KMS-11 (cell line): ENCODE results near the gene ADM2.

Source experiments
- H2AFZ ChIP-seq: fragments of 200-600 bp; sonication (generic); 2 replicates; pipeline ENCODE4 v1.6.1; 2016; ENCODE audit warnings: antibody characterized with exemption, mixed run types, low read depth
- H3K27ac ChIP-seq: fragments of 200-600 bp; sonication (generic); 2 replicates; pipeline ENCODE4 v1.6.1; 2016; ENCODE audit warnings: mild to moderate bottlenecking, mixed run types
- H3K27me3 ChIP-seq: fragments of 200-600 bp; sonication (generic); 2 replicates; pipeline ENCODE4 v1.6.1; 2017; ENCODE audit warnings: mild to moderate bottlenecking, low read depth, mixed run types, moderate library complexity; ENCODE audit not compliant: insufficient read depth
- H3K36me3 ChIP-seq: fragments of 200-600 bp; sonication (generic); 2 replicates; pipeline ENCODE4 v1.6.1; 2017; ENCODE audit warnings: mild to moderate bottlenecking, mixed run types; ENCODE audit not compliant: insufficient read depth
- H3K4me1 ChIP-seq: fragments of 200-600 bp; sonication (generic); 2 replicates; pipeline ENCODE4 v1.6.1; 2016; ENCODE audit warnings: mild to moderate bottlenecking, low read depth, mixed run types; ENCODE audit not compliant: poor library complexity, severe bottlenecking
- H3K4me2 ChIP-seq: fragments of 200-600 bp; sonication (generic); 2 replicates; pipeline ENCODE4 v1.7.0; 2016; ENCODE audit warnings: mild to moderate bottlenecking, mixed run types
- H3K4me3 ChIP-seq: fragments of 200-600 bp; sonication (generic); IDR thresholded peaks from 2 replicates; pipeline ENCODE4 v1.6.1; 2017; ENCODE audit warnings: low read depth, low read length, mixed read lengths; ENCODE audit not compliant: insufficient read depth
- H3K79me2 ChIP-seq: fragments of 200-600 bp; sonication (generic); 2 replicates; pipeline ENCODE4 v1.6.1; 2016; ENCODE audit warnings: low read depth, mixed run types; ENCODE audit not compliant: insufficient read depth
- H3K9ac ChIP-seq: fragments of 200-600 bp; sonication (generic); 2 replicates; pipeline ENCODE4 v1.6.1; 2016; ENCODE audit warnings: mild to moderate bottlenecking, mixed run types
- H4K20me1 ChIP-seq: fragments of 200-600 bp; sonication (generic); 2 replicates; pipeline ENCODE4 v1.6.1; 2016; ENCODE audit warnings: mild to moderate bottlenecking, mixed run types; ENCODE audit not compliant: insufficient read depth
- CTCF ChIP-seq: fragments of 200-600 bp; sonication (generic); conservative IDR thresholded peaks from 2 replicates; pipeline ENCODE4 v1.6.1; 2017; ENCODE audit warnings: low read depth, mild to moderate bottlenecking, antibody characterized with exemption, low read length, moderate library complexity, mixed read lengths

Gene ADM2

DNA sequence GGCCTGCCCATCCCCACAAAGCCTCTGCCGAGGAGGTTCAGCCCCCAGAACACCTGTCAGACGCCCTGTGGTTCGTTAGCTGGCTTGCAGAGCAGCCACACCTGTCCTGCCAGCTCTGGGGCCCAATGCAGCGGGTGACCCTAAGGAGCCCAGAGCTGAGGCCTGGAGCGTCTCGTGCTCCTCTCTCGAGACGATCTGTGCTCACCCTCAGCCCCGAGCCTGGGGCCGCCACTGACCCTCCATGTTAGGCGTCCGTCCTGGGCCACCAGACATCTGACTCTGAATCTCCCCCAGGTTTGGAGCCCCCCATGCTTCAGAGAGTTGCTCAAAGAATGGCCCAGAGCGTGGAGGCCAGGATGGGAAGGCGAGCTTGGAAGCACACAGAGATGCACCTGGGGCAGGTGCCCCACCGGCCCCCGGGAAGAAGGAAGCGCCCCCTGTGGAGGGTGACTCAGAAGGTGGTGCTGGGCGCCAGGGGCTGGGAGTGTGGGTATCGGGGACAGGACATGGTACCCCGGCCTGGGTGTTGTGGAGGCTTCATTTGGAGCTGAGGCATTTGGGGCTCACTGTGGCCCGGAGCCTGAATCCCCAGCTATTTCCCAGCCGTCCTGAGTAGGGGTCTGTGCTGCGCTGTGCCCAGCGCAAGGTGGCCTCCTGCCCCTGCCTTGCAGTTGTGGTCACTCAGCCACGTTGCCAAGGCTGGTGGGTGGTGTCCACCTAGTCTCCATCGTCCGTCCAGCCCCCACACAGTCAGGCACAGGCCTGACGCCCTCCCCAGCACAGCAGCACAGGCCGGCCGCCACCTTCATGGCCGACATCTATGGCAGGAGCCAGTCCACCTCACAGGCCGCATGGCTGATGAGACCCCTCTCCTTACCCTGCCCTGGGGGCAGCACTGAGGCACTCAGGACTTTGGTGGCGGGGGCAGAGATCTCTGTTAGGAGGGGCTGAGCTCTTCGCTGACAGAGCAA lies 42.8 kb upstream of the ADM2 start:
- H2AFZ ChIP-seq = no peak overlapping the region
- H3K4me3 ChIP-seq = no peak overlapping the region
- TF ChIP-seq CTCF = no peak
- no peaks in the 10 kb centered on the region for H3K79me2 ChIP-seq
- H3K4me1 ChIP-seq = no peaks in the 10 kb centered on the region
- H4K20me1 ChIP-seq = no peaks in the 10 kb centered on the region
- no peaks in the 10 kb centered on the region for H3K36me3 ChIP-seq
- H3K4me2 ChIP-seq = no peak overlapping the region
- H3K27me3 ChIP-seq = no peaks in the 10 kb centered on the region
- no peak overlapping the region for H3K9ac ChIP-seq
- no peak overlapping the region for H3K27ac ChIP-seq

DNA sequence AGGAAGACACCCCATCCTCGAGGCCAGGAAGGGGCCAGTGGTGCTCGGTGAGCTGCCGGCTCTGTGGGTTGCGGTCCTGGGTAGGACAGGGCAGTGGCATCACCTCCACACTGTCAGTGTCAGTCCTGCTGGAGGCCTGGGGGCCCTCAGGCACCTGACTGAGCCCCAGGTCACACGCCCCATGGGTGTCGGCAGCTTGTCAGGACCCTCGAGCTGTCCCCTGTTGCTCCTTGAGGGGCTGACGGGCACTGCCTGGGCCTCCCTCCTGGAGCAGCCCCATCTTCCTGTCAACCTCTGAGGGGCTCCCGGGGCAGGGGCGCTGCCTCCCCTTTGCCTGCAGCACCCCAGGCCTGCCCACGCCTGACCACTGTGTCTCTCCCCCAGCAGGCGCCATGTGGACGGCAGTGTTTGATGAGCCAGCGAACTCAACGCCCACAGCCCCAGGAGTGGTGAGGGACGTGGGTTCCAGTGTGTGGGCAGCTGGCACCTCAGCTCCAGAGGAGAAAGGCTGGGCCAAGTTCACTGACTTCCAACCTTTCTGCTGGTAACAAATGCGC lies 42.0 kb upstream of the ADM2 start:
- no peaks in the 10 kb centered on the region for H3K36me3 ChIP-seq
- H3K4me3 ChIP-seq = no peak overlapping the region

DNA sequence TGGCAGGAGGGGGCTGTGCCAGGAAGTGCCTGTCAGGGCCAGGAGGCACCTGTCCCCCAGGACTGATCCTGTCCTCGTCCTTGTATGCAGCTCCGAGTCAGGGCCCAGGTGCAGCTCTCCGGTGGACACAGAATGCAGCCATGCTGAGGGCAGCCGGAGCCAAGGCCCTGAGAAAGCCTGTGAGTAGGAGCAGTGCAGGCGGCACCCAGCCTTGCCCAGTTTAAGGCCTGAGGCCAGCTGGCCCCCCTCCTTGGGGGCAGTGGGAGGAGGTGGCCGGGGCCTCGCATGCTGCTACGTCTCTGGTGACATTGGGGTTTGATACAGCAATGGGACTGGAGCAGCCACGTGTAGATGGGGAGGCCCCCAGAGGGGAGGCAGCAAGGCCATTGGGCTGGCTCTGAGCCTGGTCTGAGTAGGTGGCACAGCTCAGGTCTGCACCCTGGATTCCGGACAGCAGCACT lies 41.4 kb upstream of the ADM2 start:
- Histone ChIP-seq H3K79me2 (no peaks in the 10 kb centered on the region), H4K20me1 (no peaks in the 10 kb centered on the region), H3K4me1 (no peaks in the 10 kb centered on the region), H3K9ac (no peak overlapping the region), H3K4me3 (no peak overlapping the region), H3K4me2 (no peak overlapping the region), H3K36me3 (no peaks in the 10 kb centered on the region), H2AFZ (no peak overlapping the region), H3K27ac (no peak overlapping the region), H3K27me3 (no peaks in the 10 kb centered on the region)
- TF ChIP-seq CTCF = no peak

More for the DNA sequence above, 42.0 kb upstream of the ADM2 start:
- TF ChIP-seq CTCF = no peak
- Histone ChIP-seq H4K20me1 (no peaks in the 10 kb centered on the region), H3K9ac (no peak overlapping the region), H3K79me2 (no peaks in the 10 kb centered on the region), H3K4me2 (no peak overlapping the region), H3K27ac (no peak overlapping the region), H3K4me1 (no peaks in the 10 kb centered on the region), H3K27me3 (no peaks in the 10 kb centered on the region), H2AFZ (no peak overlapping the region)

DNA sequence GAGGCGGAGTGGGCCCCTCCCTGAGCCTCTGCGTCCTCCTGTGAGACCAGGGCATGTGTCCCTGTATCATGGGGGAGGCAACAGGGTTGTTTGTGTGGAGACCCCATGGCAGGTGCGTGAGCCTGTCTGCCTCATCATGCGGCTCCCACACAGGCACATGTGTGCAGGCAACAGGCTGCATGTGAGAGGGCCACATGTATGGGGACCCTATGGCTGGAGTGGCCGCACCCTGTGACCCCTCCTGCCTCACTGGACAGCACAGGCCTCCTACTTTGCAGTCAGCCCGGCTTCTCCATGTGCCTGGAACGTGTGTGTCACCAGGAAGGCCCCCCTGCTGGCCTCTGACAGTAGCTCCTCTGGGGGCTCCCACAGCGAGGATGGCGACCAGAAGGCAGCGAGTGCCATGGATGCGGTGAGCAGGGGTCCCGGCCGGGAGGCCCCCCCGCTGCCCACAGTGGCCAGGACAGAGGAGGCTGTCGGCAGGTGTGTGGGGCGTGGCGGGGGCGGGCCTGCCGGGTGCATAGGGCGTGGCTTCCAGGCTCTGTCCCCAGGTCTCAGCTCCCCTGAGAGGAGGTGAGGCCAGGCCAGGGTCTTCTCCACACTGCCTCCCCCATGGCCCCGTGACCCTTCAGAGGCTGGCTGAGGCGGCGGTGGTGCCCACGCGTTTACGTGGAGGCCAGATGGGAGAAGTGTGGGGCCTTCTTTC lies 40.6 kb upstream of the ADM2 start:
- H3K4me2 ChIP-seq = no peak overlapping the region
- no peaks in the 10 kb centered on the region for H3K36me3 ChIP-seq
- no peaks in the 10 kb centered on the region for H3K27me3 ChIP-seq
- TF ChIP-seq CTCF = no peak
- H3K4me3 ChIP-seq = no peak overlapping the region
- H4K20me1 ChIP-seq = no peaks in the 10 kb centered on the region
- H3K27ac ChIP-seq = no peak overlapping the region
- no peaks in the 10 kb centered on the region for H3K79me2 ChIP-seq
- H3K9ac ChIP-seq = no peak overlapping the region
- no peak overlapping the region for H2AFZ ChIP-seq
- H3K4me1 ChIP-seq = no peaks in the 10 kb centered on the region
